MM.1S (cell line): ENCODE results near the gene MPC2.

Experiments
- DNase-seq: peaks from one replicate; pipeline ENCODE4 v3.0.0-alpha.2; 2015
- H2AFZ ChIP-seq: fragments of 300-600 bp; sonication (generic); 2 replicates; pipeline ENCODE4 v1.6.0; 2016; ENCODE audit warnings: antibody characterized with exemption, low read length
- H3F3A ChIP-seq: fragments of 300-600 bp; sonication (generic); 2 replicates; pipeline ENCODE4 v1.6.1; 2016; ENCODE audit warnings: mild to moderate bottlenecking, antibody characterized with exemption, low read length, moderate library complexity, mixed read lengths; ENCODE audit not compliant: insufficient read depth
- H3K27ac ChIP-seq: fragments of 300-600 bp; sonication (generic); 2 replicates; pipeline ENCODE4 v1.5.1; 2016; ENCODE audit warnings: mild to moderate bottlenecking, low read length
- H3K27me3 ChIP-seq: fragments of 300-600 bp; sonication (generic); replicated peaks from 2 replicates; pipeline ENCODE4 v1.6.0; 2016; ENCODE audit warnings: low read length; ENCODE audit not compliant: insufficient read depth
- H3K36me3 ChIP-seq: fragments of 300-600 bp; sonication (generic); replicated peaks from 2 replicates; pipeline ENCODE4 v1.6.1; 2016; ENCODE audit warnings: mild to moderate bottlenecking, low read length, mixed read lengths; ENCODE audit not compliant: insufficient read depth
- H3K4me1 ChIP-seq: fragments of 300-600 bp; sonication (generic); 2 replicates; pipeline ENCODE4 v1.6.1; 2016; ENCODE audit warnings: low read length, mixed read lengths
- H3K4me2 ChIP-seq: fragments of 300-600 bp; sonication (generic); 2 replicates; pipeline ENCODE4 v1.6.0; 2016; ENCODE audit warnings: low read depth, low read length
- H3K4me3 ChIP-seq: fragments of 300-600 bp; sonication (generic); 2 replicates; pipeline ENCODE4 v1.5.1; 2016; ENCODE audit warnings: low read length, mixed read lengths
- H3K79me2 ChIP-seq: fragments of 300-600 bp; sonication (generic); 2 replicates; pipeline ENCODE4 v1.6.1; 2016; ENCODE audit warnings: mixed run types, low read length, mixed read lengths
- H3K9ac ChIP-seq: fragments of 300-600 bp; sonication (generic); 2 replicates; pipeline ENCODE4 v1.6.1; 2016; ENCODE audit warnings: low read length, mixed read lengths
- H3K9me2 ChIP-seq: fragments of 300-600 bp; sonication (generic); replicated peaks from 2 replicates; pipeline ENCODE4 v1.6.1; 2016; ENCODE audit warnings: mild to moderate bottlenecking, low read length, mixed read lengths; ENCODE audit not compliant: insufficient read depth
- H3K9me3 ChIP-seq: fragments of 300-600 bp; sonication (generic); replicated peaks from 2 replicates; pipeline ENCODE4 v1.6.1; 2016; ENCODE audit warnings: mild to moderate bottlenecking, low read length, mixed read lengths; ENCODE audit not compliant: insufficient read depth
- H4K20me1 ChIP-seq: fragments of 300-600 bp; sonication (generic); 2 replicates; pipeline ENCODE4 v1.6.1; 2016; ENCODE audit warnings: mild to moderate bottlenecking, low read length, moderate library complexity, mixed read lengths; ENCODE audit not compliant: insufficient read depth
- CTCF ChIP-seq: fragments of 300-600 bp; sonication (generic); IDR thresholded peaks from 2 replicates; pipeline ENCODE4 v1.5.1; 2016; ENCODE audit warnings: antibody characterized with exemption, low read length, mixed read lengths
- EZH2 ChIP-seq: fragments of 300-600 bp; sonication (generic); optimal IDR thresholded peaks from 2 replicates; pipeline ENCODE3; 2017; ENCODE audit warnings: low read depth, mild to moderate bottlenecking, antibody characterized with exemption, low read length, mixed read lengths
- EZH2phosphoT487 ChIP-seq: fragments of 300-600 bp; sonication (generic); IDR thresholded peaks from 2 replicates; pipeline ENCODE4 v1.6.1; 2018; ENCODE audit warnings: antibody characterized with exemption, low read length

MPC2 gene

GRCh38 chr1:167950569-167950968 lies 13.7 kb upstream of the MPC2 start:
- H3K27me3 ChIP-seq: no peaks in the 10 kb centered on the region
- H3K9me2 ChIP-seq: no peaks in the 10 kb centered on the region
- H3K4me1 ChIP-seq: no peaks in the 10 kb centered on the region
- peaks cover 7% of the 10 kb centered on the region; the same call in 1 of the 2 replicates for H3K36me3 ChIP-seq
- no peak for TF ChIP-seq EZH2
- TF ChIP-seq CTCF: no peak
- no peak for TF ChIP-seq EZH2phosphoT487
- peaks cover 53% of the 10 kb centered on the region for H3K79me2 ChIP-seq
- no peak overlapping the region for H3K9ac ChIP-seq
- no peak for DNase-seq
- H3K9me3 ChIP-seq: no peaks in the 10 kb centered on the region
- H2AFZ ChIP-seq: no peak overlapping the region
- no peak overlapping the region for H3K27ac ChIP-seq
- no peak overlapping the region for H3K4me2 ChIP-seq
- H4K20me1 ChIP-seq: no peaks in the 10 kb centered on the region
- H3F3A ChIP-seq: no peaks in the 10 kb centered on the region
- no peak overlapping the region for H3K4me3 ChIP-seq

GRCh38 chr1:167949785-167950184 lies 12.9 kb upstream of the MPC2 start:
- Histone ChIP-seq H3K4me3 (no peak overlapping the region), H3K9me3 (no peaks in the 10 kb centered on the region), H3K9ac (no peak overlapping the region), H3K4me1 (no peaks in the 10 kb centered on the region), H4K20me1 (no peaks in the 10 kb centered on the region), H3K27me3 (no peaks in the 10 kb centered on the region), H3K36me3 (peaks cover 7% of the 10 kb centered on the region; the same call in 1 of the 2 replicates), H3K4me2 (no peak overlapping the region), H3K27ac (no peak overlapping the region), H3K9me2 (no peaks in the 10 kb centered on the region), H2AFZ (no peak overlapping the region), H3K79me2 (peaks cover 60% of the 10 kb centered on the region), H3F3A (no peaks in the 10 kb centered on the region)
- TF ChIP-seq EZH2phosphoT487: no peak
- no peak for TF ChIP-seq CTCF
- DNase-seq: no peak

GRCh38 chr1:167947733-167948132 lies 10.9 kb upstream of the MPC2 start:
- Histone ChIP-seq H3K4me1 (no peaks in the 10 kb centered on the region), H3K4me2 (no peak overlapping the region), H3K36me3 (0 out of 2 replicates have a peak, but pooled peaks cover 3% of the 10 kb centered on the region), H3K27ac (no peak overlapping the region), H3F3A (no peaks in the 10 kb centered on the region), H4K20me1 (no peaks in the 10 kb centered on the region), H3K4me3 (no peak overlapping the region), H3K9me3 (no peaks in the 10 kb centered on the region), H2AFZ (no peak overlapping the region), H3K9ac (no peak overlapping the region), H3K27me3 (no peaks in the 10 kb centered on the region), H3K79me2 (peaks cover 79% of the 10 kb centered on the region), H3K9me2 (no peaks in the 10 kb centered on the region)
- DNase-seq: no peak
- TF ChIP-seq EZH2 (no peak), CTCF (no peak)
